Right lobe of liver (tissue), 4 donors: ENCODE measurements around the gene RPL11.

Experiments
- CTCF ChIP-seq, 4 donors: fragments of 200-600 bp in 3 of 4; fragments of 450-650 bp in 1 of 4; IDR thresholded peaks; one replicate each; pipeline versions ENCODE4 v1.5.1 to v1.8.0; 2016 to 2022; ENCODE audit warnings: antibody characterized with exemption in 4 of 4, mild to moderate bottlenecking in 2 of 4
- POLR2A ChIP-seq: fragments of 450-650 bp; IDR thresholded peaks from one replicate; pipeline ENCODE4 v1.6.1; 2017; ENCODE audit warnings: antibody characterized with exemption, mild to moderate bottlenecking
- donor health status: DM: no; HTN: no; CAD: no.
- donor health status: DM: no; HTN: no; CAD: no.
- donor health status: DM: no; HTN: yes; CAD: no.

- no peak for TF ChIP-seq POLR2A
- TF ChIP-seq CTCF (IDR thresholded peaks at IDR 0.05) = no peak
These were observed 17.6 kb downstream of the RPL11 start for GRCh38 chr1:23709229-23709628.
